ENCODE results near the gene VPS13C. TPM values are rescaled to one million over a fixed set of nuclear protein-coding genes. Genes with fewer than 3 reads are reported as not detected.

The VPS13C gene
- total RNA-seq, 3 donors from 2014 or later (not counting 1 experiment from before 2014, with no cell fraction given): 155 to 204 (median 164) TPM

GRCh38 chr15:61816856-61817255, 243.4 kb downstream of the VPS13C start:
- ATAC-seq: no peak
- H3K27ac ChIP-seq (ENCODE audit: low read length): no peak overlapping the region

DNA sequence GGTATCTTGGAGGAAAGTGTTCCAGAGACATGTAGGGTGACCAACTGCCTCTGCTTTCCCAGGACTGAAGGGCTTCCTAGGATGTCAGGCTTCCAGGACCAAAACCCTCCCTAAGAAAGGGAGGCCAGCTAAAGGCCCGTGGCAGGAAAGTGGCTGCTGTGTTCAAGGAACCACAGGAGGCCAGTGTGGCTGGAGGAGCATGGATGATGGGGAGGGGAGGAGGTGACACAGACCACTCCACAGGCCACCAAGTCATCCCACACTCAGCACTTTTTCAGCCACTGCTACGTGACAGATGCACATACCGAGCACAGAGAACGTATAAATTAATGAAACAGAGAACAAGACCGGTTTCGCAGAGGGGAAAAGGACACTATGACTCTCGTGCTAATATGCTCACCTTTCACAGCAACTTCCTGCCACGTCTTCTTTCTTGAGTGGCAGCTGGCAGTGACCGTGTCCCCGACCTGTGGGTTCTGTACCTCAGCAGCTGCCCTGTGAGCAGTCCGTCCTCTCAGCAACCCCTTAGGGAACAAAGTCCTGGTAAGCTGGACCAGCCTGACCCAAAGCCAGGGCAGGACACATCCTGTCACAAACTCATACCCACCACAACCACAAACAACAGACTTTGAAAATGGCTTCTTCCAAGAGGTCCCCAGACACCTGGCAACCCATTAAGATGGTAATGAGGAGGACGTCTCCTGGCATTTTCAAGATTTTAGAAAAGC, 244.7 kb downstream of the VPS13C start:
- WGBS (ENCODE audit: insufficient coverage): 81% methylated on average over 11 of the region's 12 CpGs
- peaks cover 0 to 4% of the 10 kb centered on the region in 2 donors for H3K27me3 Mint-ChIP-seq (ENCODE audit: low read depth in 2 of 2)

More at GRCh38 chr15:61816856-61817255, 243.4 kb downstream of the VPS13C start:
- intact Hi-C loops (cut with micrococcal nuclease): no loop called here
- no peak for TF ChIP-seq CTCF (IDR thresholded peaks at IDR 0.05)
- no peak for DNase-seq
- no peaks in the 10 kb centered on the region for H3K27me3 ChIP-seq (ENCODE audit: control insufficient read depth, insufficient read depth, low read length)
- no peaks in the 10 kb centered on the region for H3K4me1 ChIP-seq (ENCODE audit: control insufficient read depth, insufficient read depth, low read length)
- no peak overlapping the region for H3K4me3 ChIP-seq (ENCODE audit: low read length)
- no peaks in the 10 kb centered on the region for H3K9me3 Mint-ChIP-seq
- WGBS (ENCODE audit: insufficient coverage): 91% methylated on average over 7 of the region's 7 CpGs
- H3K36me3 Mint-ChIP-seq: no peaks in the 10 kb centered on the region
- H3K27me3 Mint-ChIP-seq (ENCODE audit: low read depth in 2 of 2): peaks cover 0 to 12% of the 10 kb centered on the region in 2 donors
- no peak overlapping the region for H3K4me3 Mint-ChIP-seq
- no peak overlapping the region for H3K27ac Mint-ChIP-seq
- H3K9me3 ChIP-seq (ENCODE audit: control insufficient read depth, insufficient read depth, low read length): no peaks in the 10 kb centered on the region
- H3K4me1 Mint-ChIP-seq: no peaks in the 10 kb centered on the region
- no peaks in the 10 kb centered on the region for H3K36me3 ChIP-seq (ENCODE audit: control insufficient read depth, insufficient read depth, low read length)

DNA sequence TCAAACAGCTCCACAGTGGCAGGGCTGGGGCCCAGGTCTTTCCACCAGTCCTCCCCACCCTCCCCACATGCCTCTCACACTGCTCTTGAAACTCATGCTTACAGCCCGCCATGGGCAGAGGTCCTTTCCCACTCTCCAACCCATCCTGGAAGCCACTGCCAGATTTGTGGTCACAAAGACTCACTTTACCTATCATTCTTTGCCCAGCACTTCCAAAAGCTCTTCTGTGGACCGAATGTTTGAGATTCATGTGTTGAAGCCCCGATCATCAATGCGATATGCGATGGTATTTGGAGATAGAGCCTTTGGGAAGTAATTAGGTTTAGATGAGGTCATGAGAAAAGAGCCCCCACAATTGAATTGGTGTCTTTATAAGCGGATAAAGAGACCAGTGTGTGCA, 247.8 kb downstream of the VPS13C start:
- no peaks in the 10 kb centered on the region for H3K4me1 ChIP-seq (ENCODE audit: control insufficient read depth, insufficient read depth, low read length)

More for the DNA sequence above, 244.7 kb downstream of the VPS13C start:
- no peaks in the 10 kb centered on the region for H3K9me3 Mint-ChIP-seq
- ATAC-seq (no peak), DNase-seq (no peak)
- no peak overlapping the region for H3K27ac Mint-ChIP-seq
- no peaks in the 10 kb centered on the region for H3K36me3 ChIP-seq (ENCODE audit: control insufficient read depth, insufficient read depth, low read length)
- no peak overlapping the region for H3K27ac ChIP-seq (ENCODE audit: low read length)
- no peak for TF ChIP-seq CTCF (IDR thresholded peaks at IDR 0.05)
- H3K9me3 ChIP-seq (ENCODE audit: control insufficient read depth, insufficient read depth, low read length): no peaks in the 10 kb centered on the region
- no peaks in the 10 kb centered on the region for H3K36me3 Mint-ChIP-seq
- no peak overlapping the region for H3K4me3 ChIP-seq (ENCODE audit: low read length)
- no peaks in the 10 kb centered on the region for H3K27me3 ChIP-seq (ENCODE audit: control insufficient read depth, insufficient read depth, low read length)
- intact Hi-C loops (cut with micrococcal nuclease): no loop called here
- H3K4me3 Mint-ChIP-seq: no peak overlapping the region
- H3K4me1 ChIP-seq (ENCODE audit: control insufficient read depth, insufficient read depth, low read length): no peaks in the 10 kb centered on the region
- H3K4me1 Mint-ChIP-seq: no peaks in the 10 kb centered on the region

More for the DNA sequence above, 247.8 kb downstream of the VPS13C start:
- no peak overlapping the region for H3K4me3 Mint-ChIP-seq
- Histone ChIP-seq H3K36me3 (ENCODE audit: control insufficient read depth, insufficient read depth, low read length) (no peaks in the 10 kb centered on the region), H3K27ac (ENCODE audit: low read length) (no peak overlapping the region), H3K9me3 (ENCODE audit: control insufficient read depth, insufficient read depth, low read length) (no peaks in the 10 kb centered on the region), H3K4me3 (ENCODE audit: low read length) (no peak overlapping the region), H3K27me3 (ENCODE audit: control insufficient read depth, insufficient read depth, low read length) (no peaks in the 10 kb centered on the region)
- no peak overlapping the region for H3K27ac Mint-ChIP-seq
- intact Hi-C loops (cut with micrococcal nuclease): no loop called here
- no peaks in the 10 kb centered on the region for H3K4me1 Mint-ChIP-seq
- H3K27me3 Mint-ChIP-seq (ENCODE audit: low read depth in 2 of 2): peaks cover 3 to 9% of the 10 kb centered on the region in 2 donors
- 92% methylated on average over 6 of the region's 6 CpGs for WGBS (ENCODE audit: insufficient coverage)
- no peaks in the 10 kb centered on the region for H3K36me3 Mint-ChIP-seq
- ATAC-seq: no peak
- TF ChIP-seq CTCF (IDR thresholded peaks at IDR 0.05): no peak
- H3K9me3 Mint-ChIP-seq: no peaks in the 10 kb centered on the region
- DNase-seq: no peak
